GM11168 (cell line): ENCODE results near the gene CCL2.

Experiments
- in situ Hi-C: fragments of 300-500 bp; cut with MboI; formaldehyde crosslinking; loops from one replicate; pipeline ENCODE4 v1.12.0; 2022; ENCODE audit warnings: low sequenced_read_pairs; ENCODE audit not compliant: unreplicated experiment

CCL2 gene

DNA sequence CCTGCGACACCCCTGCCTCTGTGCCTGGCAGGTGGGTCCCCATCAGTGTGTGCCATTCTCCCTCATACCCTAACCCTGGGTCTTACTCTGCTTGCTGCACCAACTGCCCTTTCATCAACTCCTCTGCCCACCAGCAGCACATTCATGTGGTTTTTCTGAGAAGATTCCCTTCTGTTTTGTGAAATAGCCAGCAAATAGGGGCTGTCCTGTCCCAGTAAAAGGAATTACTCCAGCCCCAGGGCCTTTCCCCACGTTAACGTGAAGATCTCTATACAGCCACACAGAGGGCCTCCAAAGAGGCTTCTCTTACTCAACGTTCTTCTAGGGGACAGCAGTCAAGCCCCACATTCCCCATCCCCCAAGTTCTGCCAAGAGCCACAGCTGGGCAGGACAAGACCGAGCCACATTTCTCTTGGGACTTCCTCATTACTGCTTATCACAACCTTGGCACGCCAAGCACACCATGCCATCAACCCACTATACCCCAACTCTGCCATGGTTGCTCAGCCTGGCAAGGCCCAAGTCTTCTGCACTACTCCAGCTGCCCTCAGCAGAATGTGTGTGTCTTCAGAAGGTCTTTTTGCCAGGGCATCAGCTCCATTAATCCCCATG is 18.7 kb upstream of the CCL2 start:
- in situ Hi-C loops = no loop called here

DNA sequence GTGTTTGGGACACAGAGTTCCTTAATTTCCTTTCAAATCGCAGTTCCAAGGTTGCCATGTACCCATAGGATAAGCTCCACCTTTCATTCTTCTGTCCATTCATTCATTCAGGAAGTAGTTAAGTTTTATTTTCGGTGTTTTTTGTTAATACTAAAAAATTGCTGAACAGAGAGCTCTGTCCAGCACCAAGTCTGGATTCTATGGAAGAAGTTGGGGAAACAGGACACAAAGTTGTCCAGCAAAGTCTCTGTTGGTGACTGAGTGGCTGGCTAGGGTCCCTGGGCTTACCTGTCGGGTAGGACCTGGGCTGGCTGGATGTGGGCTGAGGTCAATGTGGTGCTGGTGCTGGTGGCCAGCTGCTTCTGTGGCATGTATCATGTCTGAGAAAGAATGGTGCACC is 17.6 kb upstream of the CCL2 start:
- in situ Hi-C loops = no loop called here

DNA sequence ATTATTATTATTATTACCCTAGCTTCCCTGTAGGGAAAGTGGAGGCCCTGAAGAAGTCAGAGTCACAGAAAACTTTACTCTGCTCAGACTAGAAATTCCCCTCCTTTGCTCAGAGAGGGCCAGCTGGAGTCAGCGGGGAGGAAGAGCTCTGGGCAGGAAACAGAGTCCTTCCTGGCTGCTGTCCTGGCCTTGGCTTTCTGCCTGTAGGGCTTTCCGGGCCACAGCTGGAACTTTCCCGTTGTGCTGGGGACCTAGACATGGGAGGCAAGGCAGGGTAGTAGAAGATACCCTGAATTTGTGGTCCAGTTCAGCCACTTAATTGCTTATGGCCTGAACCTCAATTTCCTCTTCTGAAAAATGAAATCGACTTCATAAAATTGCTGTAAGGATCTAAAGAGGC is 14.0 kb upstream of the CCL2 start:
- in situ Hi-C loops = no loop called here

- in situ Hi-C loops = no loop called here
Observed at GRCh38 chr17:34242587-34243363, 12.3 kb upstream of the CCL2 start.

GRCh38 chr17:34243364-34244320 is 11.4 kb upstream of the CCL2 start:
- in situ Hi-C loops = no loop called here

- in situ Hi-C loops = no loop called here
Observed at GRCh38 chr17:34245351-34245905, 9.7 kb upstream of the CCL2 start.

- in situ Hi-C loops = no loop called here
Observed at GRCh38 chr17:34246446-34246845, 8.6 kb upstream of the CCL2 start.

- in situ Hi-C loops = no loop called here
Observed at GRCh38 chr17:34246881-34247280, 8.2 kb upstream of the CCL2 start.

DNA sequence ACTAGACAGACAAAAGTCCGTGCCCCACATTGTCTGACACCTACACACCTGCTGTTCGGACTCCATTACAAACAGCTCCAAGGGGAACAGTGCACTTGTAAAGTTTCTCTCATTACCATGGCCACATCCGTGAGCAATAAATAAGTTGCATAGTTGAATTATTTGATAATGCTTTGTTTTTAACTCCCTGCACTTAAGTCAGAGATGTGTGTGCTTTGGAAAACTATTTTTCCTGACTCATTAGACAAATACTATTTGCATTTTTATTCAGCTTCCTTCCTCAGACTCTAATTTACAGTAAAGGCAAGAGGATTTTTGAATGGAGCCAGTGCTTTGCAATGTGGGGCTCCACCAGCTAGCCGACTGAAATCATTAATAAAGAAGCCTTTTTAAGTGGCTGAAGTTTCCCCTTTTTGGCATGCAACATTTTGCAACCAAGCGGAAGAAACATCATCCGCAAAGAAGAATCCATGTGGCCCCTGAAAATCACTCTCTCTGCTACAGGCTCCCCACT is 6.5 kb upstream of the CCL2 start:
- in situ Hi-C loops = no loop called here

GRCh38 chr17:34249061-34249460 is 6.0 kb upstream of the CCL2 start:
- in situ Hi-C loops = no loop called here

GRCh38 chr17:34249478-34249877 is 5.6 kb upstream of the CCL2 start:
- in situ Hi-C loops = no loop called here

DNA sequence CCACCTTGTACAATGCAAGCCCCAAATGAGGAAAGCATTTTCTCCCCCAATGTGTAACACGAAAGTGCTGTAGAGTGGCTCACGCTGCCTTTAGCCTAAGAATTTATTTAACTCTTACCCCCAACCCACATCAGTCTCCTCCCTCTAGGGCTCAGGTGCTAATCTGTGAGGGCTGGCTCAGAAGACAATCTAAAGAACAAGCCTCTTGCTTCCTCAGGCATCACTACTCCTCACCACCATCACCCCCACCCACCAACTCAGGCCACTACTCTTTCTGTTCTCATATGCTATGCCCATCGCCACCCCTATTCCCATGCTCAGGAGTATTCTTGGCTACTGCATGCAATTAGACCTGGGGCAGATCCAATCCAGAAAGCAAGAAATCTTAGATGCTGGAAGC is 3.9 kb upstream of the CCL2 start:
- in situ Hi-C loops = no loop called here

- in situ Hi-C loops = no loop called here
Observed at GRCh38 chr17:34252095-34252443, 3.0 kb upstream of the CCL2 start.

GRCh38 chr17:34252444-34253138 is 2.5 kb upstream of the CCL2 start:
- in situ Hi-C loops = no loop called here

DNA sequence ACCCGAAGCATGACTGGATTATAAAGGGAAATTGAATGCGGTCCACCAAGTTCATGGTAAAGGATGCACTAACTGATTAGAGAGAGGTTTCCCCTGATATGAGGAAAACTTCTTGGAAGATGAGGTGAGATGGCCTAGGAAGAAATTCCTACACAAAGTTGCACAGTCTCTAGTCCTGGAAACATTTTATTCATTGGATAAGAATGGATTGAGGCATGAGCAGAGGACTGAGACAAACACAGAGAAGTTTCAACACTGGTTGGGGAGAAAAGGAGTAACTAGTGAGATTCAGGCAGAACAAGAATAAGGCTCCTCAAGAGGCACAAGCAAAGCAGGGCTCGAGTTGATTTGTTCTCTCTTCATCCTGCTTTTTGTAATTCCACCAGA is 2.0 kb upstream of the CCL2 start:
- in situ Hi-C loops = no loop called here

- in situ Hi-C loops = no loop called here
Observed at GRCh38 chr17:34254146-34254545, 939 bp upstream of the CCL2 start.

- in situ Hi-C loops = no loop called here
Observed at GRCh38 chr17:34255381-34255732, 272 bp downstream of the CCL2 start.

- in situ Hi-C loops = no loop called here
Observed at GRCh38 chr17:34255841-34256240, 756 bp downstream of the CCL2 start.

GRCh38 chr17:34257299-34257985 is 2.4 kb downstream of the CCL2 start:
- in situ Hi-C loops = no loop called here

- in situ Hi-C loops = no loop called here
Observed at GRCh38 chr17:34257986-34258326, 2.9 kb downstream of the CCL2 start.
